Activated CD8-positive, alpha-beta memory T cell treated with anti-CD3 and anti-CD28 coated beads, Interleukin-2, amount 50 U/mL, for 1 hour (primary cell): ENCODE results near the gene ANKRD6.

Experiments used
- DNase-seq: peaks from one replicate; pipeline ENCODE4 v3.0.0-alpha.2; 2020; ENCODE audit errors: extremely low read depth

ANKRD6 gene

DNA sequence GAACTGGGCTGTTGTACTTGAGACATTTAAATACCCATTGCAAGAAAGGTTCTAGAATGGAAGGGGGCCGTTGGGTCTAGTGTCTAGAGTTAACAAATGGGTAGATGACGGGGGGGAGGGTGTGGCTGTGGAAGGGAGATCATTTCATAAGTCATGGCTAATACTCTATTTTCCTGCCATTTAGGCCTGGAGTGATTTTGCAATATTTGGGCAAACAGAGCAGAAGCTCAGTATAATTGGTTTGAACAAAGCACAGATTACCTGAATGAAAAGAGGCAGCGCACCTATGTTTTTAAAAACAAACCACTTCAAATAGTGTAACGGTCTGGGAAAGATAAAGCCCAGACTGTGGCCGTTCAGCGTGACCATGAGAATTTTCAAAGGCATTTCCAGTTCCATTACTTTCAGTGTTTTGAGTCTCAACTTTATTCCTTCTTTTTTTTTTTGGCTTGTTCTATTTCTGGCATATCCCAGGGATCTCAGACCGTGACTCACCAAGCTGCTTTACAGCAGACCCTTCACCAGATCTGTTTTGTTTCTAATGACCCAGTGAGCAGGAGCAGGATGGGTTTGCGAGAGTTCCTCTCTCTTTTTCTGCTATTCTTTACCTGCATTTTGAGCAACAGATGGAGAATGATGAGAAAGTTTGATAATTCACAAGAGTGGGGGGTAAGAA, 131.9 kb downstream of the ANKRD6 start:
- DNase-seq, result no peak

DNA sequence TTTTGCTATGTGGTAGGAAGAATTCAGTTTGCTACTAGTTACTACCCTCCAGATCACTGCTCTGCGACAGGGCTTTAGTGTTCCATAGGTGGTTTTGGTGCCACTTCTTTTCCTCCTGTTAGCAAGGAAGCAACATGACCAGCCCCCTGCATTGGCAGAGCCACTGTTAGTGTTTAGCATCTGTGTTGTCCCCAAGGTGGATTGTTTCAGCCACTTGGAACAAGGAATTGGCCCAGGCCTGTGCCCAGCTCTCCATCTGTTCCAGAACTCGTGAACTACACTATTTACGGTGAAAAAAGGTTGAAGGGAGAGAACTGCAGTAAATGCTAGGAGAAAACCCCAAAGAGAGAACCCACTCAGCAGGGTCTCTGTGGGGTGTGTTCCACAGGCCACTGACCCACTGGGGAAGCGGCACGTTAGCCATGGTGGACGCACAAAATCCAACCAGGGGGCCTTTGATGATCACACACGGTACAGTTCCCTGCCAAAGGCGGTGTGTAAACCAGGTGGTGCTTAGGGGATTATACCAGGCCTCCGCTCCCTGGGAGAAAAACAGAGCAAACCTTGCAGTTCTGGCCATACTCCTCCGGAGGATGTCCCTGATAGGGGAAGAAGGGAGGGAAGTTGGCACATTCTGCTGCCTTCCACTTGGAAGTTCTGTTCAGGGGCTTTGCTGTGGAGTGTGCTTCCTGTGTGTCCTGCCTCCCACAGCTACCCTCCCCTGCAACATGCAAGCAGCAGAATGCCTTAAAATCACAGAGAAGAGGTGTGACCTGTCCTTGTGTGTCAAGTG, 133.3 kb downstream of the ANKRD6 start:
- DNase-seq, result no peak

DNA sequence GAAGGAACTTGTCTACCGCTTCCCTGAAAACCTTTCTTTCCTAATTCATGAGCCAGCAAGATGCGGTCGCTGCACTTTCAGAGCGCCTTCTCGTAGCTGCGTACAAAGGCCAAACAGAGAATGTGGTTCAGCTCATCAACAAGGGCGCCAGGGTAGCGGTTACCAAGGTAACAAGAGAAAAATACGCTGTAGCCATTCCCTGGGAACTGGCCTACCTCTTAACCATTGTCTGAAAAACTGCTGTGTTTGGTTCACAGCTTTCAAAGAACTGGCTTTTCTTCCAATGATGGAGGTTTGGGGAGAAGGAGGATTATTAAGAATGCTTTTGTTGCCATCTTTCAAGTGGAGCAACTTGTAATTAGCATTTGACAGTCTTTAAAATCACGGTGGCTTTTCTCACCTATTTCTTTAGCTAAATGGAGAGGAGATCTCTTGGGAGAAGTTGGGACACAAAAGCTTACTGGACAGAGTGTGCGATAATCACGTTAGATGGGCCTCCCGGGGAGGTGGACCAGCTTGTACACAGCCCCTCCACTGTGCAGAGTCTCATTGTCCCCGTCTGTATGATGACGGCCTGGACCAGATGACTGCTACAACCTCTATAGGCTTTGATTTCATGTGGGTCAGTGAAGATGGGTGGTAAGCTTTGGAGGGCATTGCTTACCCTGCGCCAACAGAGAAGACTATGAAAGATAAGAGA, 134.1 kb downstream of the ANKRD6 start:
- DNase-seq, result no peak

DNA sequence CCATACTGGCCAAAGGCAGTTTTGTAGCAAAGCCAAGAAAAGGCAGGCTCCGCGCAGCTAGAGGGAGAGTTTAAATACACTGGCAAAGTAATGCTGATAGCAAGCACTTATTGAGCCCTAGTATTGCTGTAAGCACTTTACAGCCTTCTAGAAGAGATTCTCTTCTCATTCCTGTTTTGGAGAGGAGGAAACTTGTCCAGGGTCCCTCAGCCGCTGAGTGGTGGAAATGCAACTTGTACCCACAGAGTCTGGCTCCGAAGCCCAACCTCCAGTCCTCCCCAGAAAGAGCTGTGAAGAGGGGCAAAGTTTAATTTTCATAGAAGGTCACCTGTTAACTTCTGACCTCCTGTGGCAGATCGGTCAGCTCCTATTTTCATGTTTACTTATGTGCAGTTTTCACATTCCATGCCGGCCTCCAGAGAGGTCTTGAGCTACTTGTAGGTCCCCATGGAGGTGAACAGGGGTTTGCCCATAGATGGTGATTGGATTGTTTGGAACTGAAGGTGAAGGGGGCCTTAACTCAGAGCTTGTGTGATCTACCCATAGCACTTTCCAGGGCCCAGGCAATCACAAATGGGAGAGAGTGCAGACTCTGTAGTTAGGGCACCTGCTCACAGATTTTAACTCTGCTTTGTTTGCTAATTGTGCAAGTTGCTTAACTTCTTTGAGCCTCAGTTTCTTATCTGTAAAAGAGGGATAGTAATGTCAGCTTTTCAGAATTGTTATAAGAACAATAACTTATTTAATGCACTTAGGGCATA, 134.9 kb downstream of the ANKRD6 start:
- no peak for DNase-seq

DNA sequence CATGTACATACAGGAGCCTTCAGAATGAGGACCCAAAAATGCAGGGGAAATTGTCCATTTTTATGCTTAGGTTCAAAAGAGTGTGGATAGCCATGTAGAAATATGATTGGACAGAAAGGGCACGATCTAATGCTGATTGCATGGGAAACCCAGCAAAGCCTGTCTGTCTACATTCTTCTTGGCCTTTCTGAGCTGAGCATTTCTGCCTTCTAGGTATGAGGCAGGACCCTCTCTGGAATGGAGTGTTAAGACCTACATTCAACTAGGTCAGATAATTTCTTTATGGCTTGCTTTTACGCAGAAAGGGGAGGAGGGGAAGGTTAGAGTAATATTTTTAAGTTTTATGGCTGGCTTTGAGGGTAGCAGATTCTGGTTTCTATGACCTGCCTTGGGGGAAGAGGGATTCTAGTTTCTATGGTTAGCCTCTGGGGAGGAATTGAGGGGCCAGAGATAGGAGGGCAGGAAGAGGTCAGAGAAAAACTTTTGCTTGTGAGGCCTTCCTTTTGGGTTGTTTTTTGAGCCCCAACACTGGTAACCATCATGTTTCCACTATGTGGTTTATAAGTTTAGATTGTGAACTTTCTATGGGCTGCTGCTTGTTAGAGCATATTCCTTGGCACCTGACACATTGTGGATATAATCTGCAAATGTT, 142.1 kb downstream of the ANKRD6 start:
- DNase-seq, result no peak

DNA sequence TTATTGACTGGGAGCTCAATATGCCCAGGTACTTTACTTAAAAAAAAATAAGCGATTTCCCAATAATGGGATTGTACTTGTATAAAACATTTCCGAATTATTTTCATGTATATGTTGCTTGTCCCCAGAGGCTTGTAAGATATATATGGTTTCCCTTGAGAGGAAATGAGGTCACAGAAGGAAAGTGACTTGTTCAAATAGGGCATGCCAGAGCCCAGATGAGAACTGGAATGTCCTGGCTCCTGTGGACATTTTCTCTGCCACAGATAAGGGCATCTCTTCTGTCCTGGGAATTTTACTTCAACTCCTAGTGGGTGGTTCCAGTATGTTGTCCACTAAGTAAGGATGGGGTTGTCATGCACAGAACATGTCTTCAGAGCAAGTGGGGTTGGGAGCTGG, 142.6 kb downstream of the ANKRD6 start:
- DNase-seq, result no peak

DNA sequence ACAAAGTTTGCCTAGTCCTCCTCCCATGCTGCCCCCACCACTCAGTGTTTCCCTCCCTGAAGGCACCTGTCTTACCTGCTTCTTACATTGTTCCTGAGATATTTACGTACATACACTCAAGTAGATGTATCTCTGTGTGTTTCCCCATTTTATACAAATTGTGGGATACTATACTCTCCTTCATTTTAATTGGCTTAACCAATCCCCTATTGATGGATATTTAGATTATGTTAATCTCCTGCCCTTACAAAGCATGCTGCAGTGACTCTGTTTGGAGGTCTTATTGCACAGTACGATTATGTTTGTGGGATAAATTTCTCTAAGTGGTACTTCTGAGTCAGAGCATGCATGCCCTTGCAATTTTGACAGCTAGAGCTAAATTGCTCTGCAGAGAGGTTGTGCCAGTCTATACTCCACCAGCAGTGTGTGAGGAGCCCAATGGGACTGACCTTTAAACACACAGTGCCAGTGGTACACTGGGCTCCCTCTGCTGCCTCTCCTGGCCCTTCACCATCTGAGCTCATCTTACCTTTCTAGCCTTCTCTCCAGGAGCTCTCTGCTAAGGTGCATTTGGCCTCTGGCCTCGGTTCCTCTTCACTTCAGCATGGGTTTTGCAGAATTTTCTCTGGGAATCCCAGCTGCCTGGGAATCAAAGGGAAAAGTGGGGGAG, 148.2 kb downstream of the ANKRD6 start:
- no peak for DNase-seq

DNA sequence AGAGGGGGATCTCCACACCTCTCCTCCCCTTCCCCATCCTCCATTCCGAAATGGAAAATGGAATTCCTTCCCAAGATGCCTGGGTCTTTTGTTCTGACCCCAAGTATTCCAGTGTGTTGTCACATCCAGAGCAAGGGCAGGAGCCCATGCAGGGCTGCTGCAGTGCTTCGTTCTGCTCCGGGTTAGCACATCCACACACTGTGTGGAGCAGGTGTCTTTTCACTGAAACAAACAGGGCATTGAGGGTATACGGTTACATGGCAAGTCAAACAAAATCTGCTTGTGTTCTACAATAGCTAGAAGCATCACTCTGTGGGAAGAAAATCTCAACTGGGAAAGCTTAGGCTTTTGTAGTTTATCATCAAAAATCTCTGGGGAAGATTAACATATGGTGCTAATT, 148.7 kb downstream of the ANKRD6 start:
- DNase-seq, result no peak

DNA sequence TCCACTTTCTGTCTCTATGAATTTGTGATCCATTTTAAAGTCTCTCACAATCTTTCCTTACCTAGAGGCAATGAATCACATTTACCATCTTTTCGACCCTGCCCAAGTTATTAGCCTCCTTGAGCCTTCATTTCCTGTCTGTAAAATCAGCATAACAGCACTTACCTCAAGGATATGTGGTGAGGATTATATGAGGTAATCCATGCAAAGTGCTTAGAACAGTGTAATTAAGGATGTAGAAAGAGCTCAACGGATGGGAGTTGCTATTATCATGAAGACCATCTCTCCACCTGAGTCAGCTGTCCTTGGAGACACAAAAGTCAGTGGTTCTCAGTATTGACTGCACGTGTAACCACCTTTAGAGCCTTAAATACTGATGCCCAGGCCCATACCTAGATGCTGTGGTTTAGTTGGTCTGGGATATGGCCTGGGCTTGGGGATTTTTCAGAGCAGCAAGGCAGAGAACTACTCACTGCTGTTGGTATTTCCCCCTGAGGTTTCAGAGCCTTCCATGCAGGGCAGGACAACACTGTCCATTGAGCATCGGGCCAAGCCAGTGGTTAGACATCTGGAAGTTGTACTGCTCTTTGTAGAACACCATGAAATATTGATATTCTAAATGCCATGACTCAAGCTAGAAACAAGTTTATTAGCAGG, 149.8 kb downstream of the ANKRD6 start:
- no peak for DNase-seq

DNA sequence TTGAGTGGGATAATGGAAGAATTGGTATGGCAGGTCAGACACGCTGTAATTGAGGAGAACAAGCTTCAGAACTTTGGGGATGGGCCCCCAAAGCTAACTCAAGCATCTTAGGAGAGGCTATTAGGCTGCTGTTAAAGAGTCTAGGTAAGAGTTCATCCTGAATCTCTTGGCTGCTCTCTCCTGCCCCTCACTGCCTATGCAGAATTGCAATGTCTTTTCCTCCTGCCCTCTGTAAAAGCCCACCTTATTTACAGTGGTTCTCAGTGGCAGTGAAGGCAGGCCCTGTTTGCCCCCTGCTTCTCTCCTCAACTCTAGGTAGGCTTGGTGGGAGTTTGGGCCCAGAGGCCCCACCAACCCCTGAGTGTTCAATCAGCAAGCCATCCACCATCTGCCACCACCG, 150.6 kb downstream of the ANKRD6 start:
- no peak for DNase-seq

DNA sequence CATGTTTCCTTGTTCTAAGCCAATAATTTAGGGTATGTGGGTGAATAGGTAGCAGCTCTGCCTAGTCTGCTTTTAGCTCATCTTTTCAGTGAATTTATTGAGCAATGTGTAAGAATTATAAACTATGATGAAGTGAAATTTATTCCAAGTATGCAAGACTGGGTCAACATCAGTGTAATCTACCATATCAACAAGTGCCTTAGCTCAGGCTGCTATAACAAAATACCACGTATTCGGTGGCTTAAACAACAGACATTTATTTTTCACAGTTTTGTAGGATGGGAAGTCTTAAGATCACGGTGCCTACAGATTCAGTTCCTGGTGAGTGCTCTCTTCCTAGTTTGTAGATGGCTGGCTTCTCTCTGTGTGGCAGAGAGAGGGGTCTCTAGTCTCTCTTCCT, 151.6 kb downstream of the ANKRD6 start:
- no peak for DNase-seq

DNA sequence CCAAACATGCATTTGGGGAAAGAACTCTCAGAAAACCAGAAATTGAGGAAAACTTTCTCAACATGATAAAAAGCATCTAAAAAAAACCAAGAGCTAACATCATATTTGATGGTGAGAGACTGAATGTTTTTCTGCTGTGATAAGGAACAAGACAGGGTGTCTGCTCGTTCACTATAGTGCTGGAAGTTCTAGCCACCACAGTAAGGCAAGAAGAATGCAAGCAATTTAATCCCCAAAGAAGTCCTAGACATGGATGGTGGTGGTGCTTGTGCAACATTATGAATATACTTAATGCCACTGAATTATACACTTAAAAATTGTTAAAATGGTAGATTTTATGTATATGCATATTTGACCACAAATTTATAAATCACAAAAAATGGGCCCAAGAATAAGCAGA, 152.2 kb downstream of the ANKRD6 start:
- DNase-seq, result no peak

DNA sequence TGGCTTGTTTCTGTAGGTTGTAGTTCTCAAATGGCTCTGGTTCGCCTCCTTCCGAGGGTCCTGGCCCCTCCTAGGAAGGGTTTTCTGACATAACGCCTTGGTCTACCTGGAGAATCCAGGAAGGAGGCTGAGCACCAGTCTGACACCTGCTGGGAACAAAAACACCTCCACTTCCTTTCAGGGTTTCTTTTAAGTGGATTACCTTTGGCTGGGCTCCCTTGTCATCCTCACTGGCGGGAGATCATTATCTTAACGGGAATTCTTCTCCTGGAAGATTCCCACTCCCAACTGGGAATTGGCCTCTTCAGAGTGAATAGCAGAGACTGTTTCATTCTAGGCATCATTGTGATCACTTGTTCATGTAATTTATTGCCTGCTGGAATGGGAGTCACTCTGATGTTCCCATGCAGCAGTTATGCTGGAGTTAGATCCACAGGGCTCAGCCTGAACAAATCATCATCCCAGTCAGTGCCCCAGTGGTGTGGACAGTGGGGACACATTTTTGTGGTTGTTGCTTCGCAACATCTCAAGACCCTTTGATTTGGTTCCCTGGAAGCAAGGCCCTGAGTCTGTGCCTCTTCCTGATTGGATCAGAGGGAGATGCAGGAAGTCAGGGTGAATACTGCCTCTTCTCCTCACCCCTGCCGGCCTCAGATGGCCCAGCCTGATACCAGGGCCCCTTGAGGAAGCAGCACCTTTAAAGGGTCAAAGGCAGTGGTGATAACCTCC, 156.5 kb downstream of the ANKRD6 start:
- no peak for DNase-seq

DNA sequence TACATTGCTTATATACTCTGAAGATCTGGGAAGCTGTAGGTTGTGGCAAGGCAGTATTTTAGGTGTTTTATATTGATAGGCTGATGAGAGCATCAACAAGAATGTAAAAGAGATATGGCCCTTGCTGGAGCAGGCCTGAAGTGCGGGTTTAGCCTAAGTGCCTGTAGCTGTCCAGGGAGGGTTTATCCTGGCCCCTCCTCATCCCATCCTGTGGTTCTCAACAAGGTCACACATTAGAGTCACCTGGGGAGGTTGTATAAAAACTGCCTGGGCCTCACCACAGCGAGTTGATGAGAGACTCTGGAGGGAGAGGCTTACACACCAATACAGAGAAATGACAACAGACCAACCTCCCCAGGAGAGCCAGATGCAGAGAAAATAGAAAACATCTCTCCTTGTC, 157.2 kb downstream of the ANKRD6 start:
- DNase-seq, result no peak

DNA sequence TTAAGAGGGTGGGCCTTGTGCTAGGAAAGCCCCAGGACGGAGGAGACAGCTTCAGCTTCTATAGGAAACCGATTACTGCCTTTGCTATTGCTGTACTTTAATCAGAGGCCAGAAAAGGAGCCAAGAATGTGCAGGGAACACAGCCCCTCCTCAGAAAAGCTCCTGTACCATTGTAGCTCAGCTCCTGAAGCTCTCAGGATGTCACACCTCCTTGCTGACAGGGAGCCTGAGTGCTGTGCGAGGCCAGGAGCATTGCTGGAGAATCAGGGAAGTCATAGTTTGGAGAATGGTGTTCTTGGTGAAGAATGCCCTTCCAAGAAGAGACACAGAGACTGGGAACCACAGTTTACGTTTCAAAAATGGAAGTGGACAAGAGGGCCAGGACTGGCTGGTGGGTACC, 158.8 kb downstream of the ANKRD6 start:
- DNase-seq, result no peak

DNA sequence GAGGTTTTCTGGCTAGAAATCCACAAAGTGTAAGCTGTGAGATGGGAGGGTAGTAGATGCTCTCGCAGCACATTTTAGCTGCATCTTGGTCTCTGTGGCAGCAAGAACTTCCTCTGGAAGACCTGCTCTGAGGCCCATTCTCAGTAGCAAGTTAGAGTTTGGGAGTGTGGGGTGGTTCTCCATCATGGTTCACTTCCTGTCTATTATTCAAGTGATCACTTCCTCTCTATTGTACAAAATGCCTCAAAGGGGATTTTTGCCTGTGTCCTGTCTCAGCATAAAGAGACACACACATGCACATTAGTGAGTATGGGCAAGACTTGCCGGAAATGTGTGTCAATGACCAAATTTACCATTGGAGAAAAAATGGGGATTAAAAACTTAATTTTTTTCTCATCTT, 163.1 kb downstream of the ANKRD6 start:
- DNase-seq, result no peak

DNA sequence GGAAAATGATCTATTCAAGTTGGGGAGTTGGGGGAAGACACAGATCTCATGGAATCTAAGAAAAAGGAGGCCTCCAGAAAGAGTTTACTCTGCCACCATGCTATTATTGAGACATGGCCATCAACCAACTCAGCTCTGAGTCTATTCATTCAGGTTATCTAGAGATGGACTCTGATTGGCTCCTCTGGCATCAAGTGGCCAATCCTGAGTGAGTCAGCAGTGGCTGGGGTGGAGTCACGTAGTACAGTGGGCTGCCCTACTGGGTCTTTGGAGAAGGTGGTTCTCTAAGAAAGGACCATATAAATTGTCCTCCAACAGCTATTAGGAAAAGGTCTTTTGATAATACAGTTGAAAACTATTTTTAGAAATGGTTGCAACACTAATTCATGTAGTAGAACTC, 163.5 kb downstream of the ANKRD6 start:
- no peak for DNase-seq

DNA sequence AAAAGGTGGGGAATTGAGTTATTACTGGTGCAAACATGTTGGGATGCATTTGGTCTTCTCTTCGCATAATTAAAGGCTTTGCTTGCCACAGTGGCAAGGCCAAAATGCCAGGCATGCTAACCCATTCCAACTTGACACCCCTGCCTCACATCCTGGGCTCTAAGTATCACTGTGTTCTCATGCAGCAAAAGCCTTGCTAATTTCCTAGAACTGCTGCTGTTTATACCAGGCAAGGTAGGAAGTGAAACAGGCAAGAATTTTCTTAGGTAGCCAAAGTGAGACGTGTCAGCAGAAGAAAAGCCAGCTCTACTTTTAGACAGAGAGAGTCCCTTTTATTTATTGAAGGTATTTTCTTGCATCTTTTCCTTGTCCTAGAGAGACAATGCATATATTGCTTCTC, 164.4 kb downstream of the ANKRD6 start:
- no peak for DNase-seq

DNA sequence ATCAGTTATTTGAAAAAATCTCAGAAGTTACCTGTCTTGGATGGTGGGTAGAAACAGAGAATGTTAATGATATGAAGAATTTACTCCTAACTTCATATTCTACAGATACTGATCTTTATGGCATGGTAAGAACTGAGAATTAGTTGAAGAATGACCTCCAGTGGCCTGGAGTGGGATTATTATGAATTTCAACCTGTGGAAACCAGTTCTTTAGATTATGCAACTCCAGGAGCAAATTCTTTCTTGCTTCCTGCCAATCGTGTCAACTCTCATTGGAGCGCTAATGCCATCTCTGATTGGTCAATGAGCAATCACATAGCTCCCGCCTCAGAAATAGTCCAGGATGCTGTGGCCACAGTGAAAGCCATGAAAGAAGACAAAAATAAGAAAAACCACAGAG, 165.0 kb downstream of the ANKRD6 start:
- no peak for DNase-seq

DNA sequence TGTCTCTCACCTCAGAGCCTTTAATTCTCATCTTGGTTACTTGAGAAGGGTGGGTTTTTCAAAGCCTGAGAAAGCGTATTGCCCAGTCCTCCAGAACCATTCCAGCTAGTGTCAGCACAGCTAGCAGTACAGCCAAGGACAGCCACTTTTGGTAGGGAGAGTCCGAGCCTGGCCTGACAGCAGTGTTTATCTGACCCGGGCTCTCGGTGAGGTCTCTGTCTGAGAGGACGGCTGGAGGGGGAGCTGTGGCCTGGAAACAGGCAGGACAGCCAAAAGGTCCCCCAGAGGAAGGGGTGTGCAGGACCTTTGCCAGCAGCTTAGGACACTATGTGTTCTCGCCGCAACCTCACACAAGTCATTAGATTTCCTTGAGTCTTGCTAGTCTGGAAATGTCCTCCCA, 166.8 kb downstream of the ANKRD6 start:
- DNase-seq, result no peak
